ENCODE results near the gene CCDC14.

DNA sequence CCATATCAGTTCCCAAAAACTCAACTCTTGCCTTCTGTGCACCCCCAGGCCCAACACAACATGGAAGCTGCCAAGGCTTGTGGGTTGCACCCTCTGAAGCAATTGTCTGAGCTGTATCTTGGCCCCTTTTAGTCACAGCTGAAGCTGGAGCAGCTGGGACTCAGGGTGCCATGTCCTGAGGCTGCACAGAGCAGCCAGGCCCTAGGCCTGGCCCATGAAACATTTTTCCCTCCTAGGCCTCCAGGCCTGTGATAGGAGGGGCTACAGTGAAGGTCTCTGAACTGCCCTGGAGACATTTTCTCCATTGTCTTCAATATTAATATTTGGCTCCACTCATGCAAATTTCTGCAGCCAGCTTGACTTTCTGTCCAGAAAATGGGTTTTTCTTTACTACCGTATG is 68.8 kb downstream of the CCDC14 start:
- TF ChIP-seq, protein P1, sequence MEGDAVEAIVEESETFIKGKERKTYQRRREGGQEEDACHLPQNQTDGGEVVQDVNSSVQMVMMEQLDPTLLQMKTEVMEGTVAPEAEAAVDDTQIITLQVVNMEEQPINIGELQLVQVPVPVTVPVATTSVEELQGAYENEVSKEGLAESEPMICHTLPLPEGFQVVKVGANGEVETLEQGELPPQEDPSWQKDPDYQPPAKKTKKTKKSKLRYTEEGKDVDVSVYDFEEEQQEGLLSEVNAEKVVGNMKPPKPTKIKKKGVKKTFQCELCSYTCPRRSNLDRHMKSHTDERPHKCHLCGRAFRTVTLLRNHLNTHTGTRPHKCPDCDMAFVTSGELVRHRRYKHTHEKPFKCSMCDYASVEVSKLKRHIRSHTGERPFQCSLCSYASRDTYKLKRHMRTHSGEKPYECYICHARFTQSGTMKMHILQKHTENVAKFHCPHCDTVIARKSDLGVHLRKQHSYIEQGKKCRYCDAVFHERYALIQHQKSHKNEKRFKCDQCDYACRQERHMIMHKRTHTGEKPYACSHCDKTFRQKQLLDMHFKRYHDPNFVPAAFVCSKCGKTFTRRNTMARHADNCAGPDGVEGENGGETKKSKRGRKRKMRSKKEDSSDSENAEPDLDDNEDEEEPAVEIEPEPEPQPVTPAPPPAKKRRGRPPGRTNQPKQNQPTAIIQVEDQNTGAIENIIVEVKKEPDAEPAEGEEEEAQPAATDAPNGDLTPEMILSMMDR (IDR thresholded peaks at IDR 0.05) = no peak
- TF ChIP-seq POLR2A (IDR thresholded peaks at IDR 0.05) = no peak
